Lung (tissue), 12 donors: Measurements from ENCODE around the gene MARK3. TPM values are rescaled to one million over a fixed set of nuclear protein-coding genes. Genes with fewer than 3 reads are reported as not detected.

Source experiments
- ATAC-seq: fragments of 200-7000 bp; cut with Tn5 transposase; one replicate; pipeline ENCODE4 v1.9.1; 2020; ENCODE audit warnings: moderate number of reproducible peaks; ENCODE audit not compliant: insufficient read depth, low FRiP score
- DNase-seq, 3 donors: peaks; one replicate each; pipeline ENCODE4 v3.0.0-alpha.2; 2013 to 2017
- H3K27ac ChIP-seq, 2 donors: one replicate each; pipeline ENCODE4 v1.5.1; 2013; ENCODE audit warnings: mild to moderate bottlenecking in 2 of 2, moderate library complexity in 2 of 2, control low read depth in 1 of 2, inconsistent platforms in 1 of 2, low read depth in 1 of 2, low read length in 1 of 2
- H3K27me3 ChIP-seq, 3 donors: one replicate each; pipeline ENCODE4 v1.5.1; 2013; ENCODE audit warnings: low read length in 2 of 3; ENCODE audit not compliant: control insufficient read depth in 3 of 3, insufficient read depth in 3 of 3
- H3K36me3 ChIP-seq, 4 donors: one replicate each; pipeline ENCODE4 v1.5.1; 2013; ENCODE audit warnings: low read length in 4 of 4, mild to moderate bottlenecking in 1 of 4, moderate library complexity in 1 of 4; ENCODE audit not compliant: control insufficient read depth in 4 of 4, insufficient read depth in 4 of 4
- H3K4me1 ChIP-seq, 5 donors: one replicate each; pipeline ENCODE4 v1.5.1; 2013; ENCODE audit warnings: low read length in 5 of 5, mild to moderate bottlenecking in 2 of 5, moderate library complexity in 1 of 5; ENCODE audit not compliant: control insufficient read depth in 5 of 5, insufficient read depth in 5 of 5
- H3K4me3 ChIP-seq: one replicate; pipeline ENCODE4 v1.5.1; 2013; ENCODE audit warnings: mild to moderate bottlenecking, control low read depth, moderate library complexity
- H3K9ac ChIP-seq, 2 donors: one replicate each; pipeline ENCODE4 v1.5.1; 2013; ENCODE audit warnings: low read length in 2 of 2, control low read depth in 1 of 2; ENCODE audit not compliant: insufficient read depth in 1 of 2
- H3K9me3 ChIP-seq, 4 donors: one replicate each; pipeline ENCODE4 v1.5.1; 2013; ENCODE audit warnings: low read length in 3 of 4, mild to moderate bottlenecking in 1 of 4, moderate library complexity in 1 of 4; ENCODE audit not compliant: control insufficient read depth in 4 of 4, insufficient read depth in 3 of 4
- WGBS, 2 donors: extraction: QIAGEN DNeasy Blood & Tissue Kit; methylation state at CpG; one replicate each; pipeline ENCODE4 v1.1.7; 2013; 5-methylcytosine and 5-hydroxymethylcytosine counted together
- polyA plus RNA-seq, 2 donors: library from polyadenylated mRNA; stranded (reverse); fragments of 200-250 nt; gene quantifications; one replicate each; pipeline ENCODE4 v1.2.1, GENCODE V29; 2013
- total RNA-seq, 2 donors: library from RNA; depleted of rRNA in 1 of 2; stranded (reverse); fragments of >200 nt in 1 of 2; gene quantifications; one replicate each; pipeline ENCODE4 v1.2.1, GENCODE V29; 2014 to 2021
- TF ChIP-seq, protein P1 (sequence below): IDR thresholded peaks from 2 replicates; pipeline ENCODE4 v1.5.1; 2012; ENCODE audit warnings: mild to moderate bottlenecking; ENCODE audit errors: control extremely low read depth, extremely low read depth
- donor health status: control.
- donor health status: control.
- donor health status: Bipolar disorder and iron deficiency.
- donor health status: healthy.
- donor health status: DM: yes; HTN: yes; CAD: no.

The MARK3 gene
- total and polyA plus RNA-seq, 4 donors = 56.2 to 177 (median 101) TPM

DNA sequence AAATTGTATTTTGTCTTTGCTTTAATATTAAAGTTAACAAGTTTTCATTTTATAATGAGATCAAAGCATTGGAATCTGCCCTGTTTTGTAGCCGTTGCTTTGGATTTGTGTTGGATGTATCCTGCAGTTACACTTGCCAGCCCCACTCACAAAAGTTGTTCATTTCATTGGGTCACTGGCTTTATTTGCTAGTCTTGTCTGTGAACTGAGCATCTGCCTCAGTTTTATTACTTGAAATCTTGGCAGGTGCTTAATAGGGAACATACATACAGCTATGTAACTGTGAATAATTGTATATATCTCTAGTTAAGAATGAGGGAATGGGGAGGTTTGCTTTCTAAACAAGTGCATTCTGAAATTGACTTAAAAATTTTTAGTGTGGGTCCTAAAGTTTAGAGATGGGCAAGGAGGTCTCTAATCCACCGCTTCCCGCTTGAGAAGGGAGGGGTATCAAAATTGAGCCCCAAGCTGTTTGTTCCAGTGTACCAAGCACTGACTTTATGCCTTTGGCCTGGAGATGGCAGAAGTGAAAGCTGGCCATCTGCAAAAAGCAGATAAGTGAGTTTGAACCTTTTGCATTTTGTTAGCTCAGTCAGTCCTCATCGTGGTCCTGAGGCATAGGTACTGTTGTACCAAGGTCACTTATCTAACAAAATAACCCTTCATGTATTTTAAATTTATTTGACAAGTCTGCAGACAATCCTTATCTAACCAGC lies 41.9 kb upstream of the MARK3 start:
- ATAC-seq (no peak), DNase-seq (no peak)
- no peak overlapping the region for H3K4me3 ChIP-seq
- TF ChIP-seq, protein P1, sequence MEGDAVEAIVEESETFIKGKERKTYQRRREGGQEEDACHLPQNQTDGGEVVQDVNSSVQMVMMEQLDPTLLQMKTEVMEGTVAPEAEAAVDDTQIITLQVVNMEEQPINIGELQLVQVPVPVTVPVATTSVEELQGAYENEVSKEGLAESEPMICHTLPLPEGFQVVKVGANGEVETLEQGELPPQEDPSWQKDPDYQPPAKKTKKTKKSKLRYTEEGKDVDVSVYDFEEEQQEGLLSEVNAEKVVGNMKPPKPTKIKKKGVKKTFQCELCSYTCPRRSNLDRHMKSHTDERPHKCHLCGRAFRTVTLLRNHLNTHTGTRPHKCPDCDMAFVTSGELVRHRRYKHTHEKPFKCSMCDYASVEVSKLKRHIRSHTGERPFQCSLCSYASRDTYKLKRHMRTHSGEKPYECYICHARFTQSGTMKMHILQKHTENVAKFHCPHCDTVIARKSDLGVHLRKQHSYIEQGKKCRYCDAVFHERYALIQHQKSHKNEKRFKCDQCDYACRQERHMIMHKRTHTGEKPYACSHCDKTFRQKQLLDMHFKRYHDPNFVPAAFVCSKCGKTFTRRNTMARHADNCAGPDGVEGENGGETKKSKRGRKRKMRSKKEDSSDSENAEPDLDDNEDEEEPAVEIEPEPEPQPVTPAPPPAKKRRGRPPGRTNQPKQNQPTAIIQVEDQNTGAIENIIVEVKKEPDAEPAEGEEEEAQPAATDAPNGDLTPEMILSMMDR = no peak
- peak overlapping the region in 1 of 2 donors; percentile 26 for H3K27ac ChIP-seq
- H3K9ac ChIP-seq = no peak overlapping the region
- H3K9me3 ChIP-seq = no peaks in the 10 kb centered on the region
- no peaks in the 10 kb centered on the region for H3K4me1 ChIP-seq
- peaks cover 35 to 52% (median 44%) of the 10 kb centered on the region in 4 donors for H3K36me3 ChIP-seq
- WGBS, 2 donors = 88 to 91% methylated on average over 4 of the region's 4 CpGs
- no peaks in the 10 kb centered on the region for H3K27me3 ChIP-seq

DNA sequence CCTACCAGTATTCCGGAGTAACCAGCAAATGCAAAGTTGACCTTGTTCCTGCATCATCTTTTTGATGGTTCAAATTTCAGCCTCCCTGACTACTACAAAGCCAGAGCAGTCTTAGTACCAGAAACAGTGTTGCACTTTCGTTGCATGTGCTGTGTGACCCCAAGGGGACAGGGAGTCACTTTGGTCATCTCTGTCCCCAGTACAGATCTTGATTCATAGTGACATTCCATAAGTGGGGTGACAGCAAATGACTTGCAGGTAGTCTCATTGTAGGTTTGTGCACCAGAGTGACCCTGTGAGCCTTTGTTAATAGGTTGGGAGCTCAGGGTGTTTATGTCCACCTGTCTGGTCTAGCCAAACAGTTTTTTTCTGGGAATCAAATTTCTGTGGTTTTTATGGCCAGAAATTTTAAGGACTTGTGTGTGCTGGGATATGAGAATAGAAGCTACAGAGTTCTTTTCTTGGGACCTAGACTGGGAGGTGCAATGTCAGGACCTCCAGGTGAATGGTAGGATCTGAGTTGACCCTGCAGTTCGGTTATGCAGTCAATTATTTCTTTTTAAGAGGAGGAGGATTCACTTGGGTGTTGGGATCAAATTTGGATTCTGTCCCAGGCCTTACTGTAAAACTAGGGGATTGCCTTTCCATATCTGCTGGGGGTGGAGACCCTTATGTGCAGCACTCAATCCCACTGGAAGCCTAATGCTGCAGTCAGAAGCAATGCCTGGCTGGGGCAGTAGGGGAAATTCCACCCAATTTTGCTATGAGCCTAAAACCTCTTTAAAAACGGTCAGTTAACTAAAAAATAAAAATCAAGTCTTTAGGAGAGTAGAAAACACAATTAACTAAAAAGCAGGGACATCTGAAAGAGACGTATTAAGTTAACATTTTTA lies 41.1 kb upstream of the MARK3 start:
- TF ChIP-seq, protein P1 = no peak
- no peak overlapping the region for H3K4me3 ChIP-seq
- H3K9ac ChIP-seq = no peak overlapping the region
- DNase-seq (no peak), ATAC-seq (no peak)
- 87 to 93% methylated on average over 5 of the region's 5 CpGs for WGBS, 2 donors
- peaks cover 31 to 44% (median 36%) of the 10 kb centered on the region in 4 donors for H3K36me3 ChIP-seq
- no peaks in the 10 kb centered on the region for H3K4me1 ChIP-seq
- H3K27ac ChIP-seq = no peak overlapping the region
- H3K9me3 ChIP-seq = no peaks in the 10 kb centered on the region
- no peaks in the 10 kb centered on the region for H3K27me3 ChIP-seq

DNA sequence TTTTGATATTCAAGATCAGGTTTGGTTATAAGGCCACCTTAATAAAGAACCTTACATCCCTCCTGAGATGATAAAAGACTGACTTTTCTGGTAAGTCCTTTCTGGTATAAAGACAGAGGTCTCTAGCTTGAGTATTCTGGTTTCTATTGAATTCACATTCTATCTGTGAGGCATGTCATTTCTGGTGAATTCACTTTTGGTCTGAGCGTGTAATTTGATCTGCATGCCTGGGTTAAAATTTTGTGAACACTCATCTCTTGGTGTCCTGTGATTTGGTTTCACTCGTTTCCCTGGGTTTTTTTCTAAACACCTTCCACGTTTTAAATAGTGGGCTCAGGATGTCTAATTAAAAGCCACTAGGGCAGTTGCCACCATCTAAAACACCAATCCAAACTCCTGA lies 38.9 kb upstream of the MARK3 start:
- H3K27me3 ChIP-seq = no peaks in the 10 kb centered on the region
- peaks cover 11 to 25% (median 17%) of the 10 kb centered on the region in 4 donors for H3K36me3 ChIP-seq
- H3K9ac ChIP-seq = no peak overlapping the region
- TF ChIP-seq, protein P1 = no peak
- no peak overlapping the region for H3K4me3 ChIP-seq
- H3K27ac ChIP-seq = no peak overlapping the region
- no peaks in the 10 kb centered on the region for H3K9me3 ChIP-seq
- ATAC-seq = peak; percentile 25
- no peaks in the 10 kb centered on the region for H3K4me1 ChIP-seq
- DNase-seq = no peak
- 51 to 54% methylated on average over 3 of the region's 3 CpGs for WGBS, 2 donors
